Adrenal gland (tissue), 5 donors: ENCODE results near the gene EMX1.

ENCODE experiments used
- CTCF ChIP-seq, 6 experiments: fragments of 450-650 bp in 4 of 6; fragments of 200-600 bp in 2 of 6; sonication (generic) in 1 of 6; IDR thresholded peaks; 1 replicate in 5 of 6; 2 replicates in 1 of 6; pipeline versions ENCODE4 v1.5.1 to v1.8.0; 2016 to 2021; ENCODE audit warnings: antibody characterized with exemption in 6 of 6, mild to moderate bottlenecking in 2 of 6, moderate library complexity in 1 of 6
- POLR2A ChIP-seq, 2 donors: fragments of 450-650 bp; IDR thresholded peaks; one replicate each; pipeline ENCODE4 v1.6.1; 2017; ENCODE audit warnings: antibody characterized with exemption in 2 of 2, mild to moderate bottlenecking in 2 of 2, moderate library complexity in 1 of 2
- donor health status: DM: no; HTN: no; CAD: no.

- TF ChIP-seq CTCF (IDR thresholded peaks at IDR 0.05), result no peak
- TF ChIP-seq POLR2A (IDR thresholded peaks at IDR 0.05), result no peak
Measured at GRCh38 chr2:72955228-72956049, 38.1 kb downstream of the EMX1 start.
